Right lobe of liver (tissue), 4 donors: ENCODE data around the gene DGKI.

Experiments
- POLR2A ChIP-seq: fragments of 450-650 bp; IDR thresholded peaks from one replicate; pipeline ENCODE4 v1.6.1; 2017; ENCODE audit warnings: antibody characterized with exemption, mild to moderate bottlenecking
- TF ChIP-seq, protein P1 (sequence below), 4 donors: fragments of 200-600 bp in 3 of 4; fragments of 450-650 bp in 1 of 4; IDR thresholded peaks; one replicate each; pipeline versions ENCODE4 v1.5.1 to v1.8.0; 2016 to 2022; ENCODE audit warnings: antibody characterized with exemption in 4 of 4, mild to moderate bottlenecking in 2 of 4
- donor health status: DM: no; HTN: no; CAD: no.
- donor health status: DM: no; HTN: no; CAD: no.
- donor health status: DM: no; HTN: yes; CAD: no.

DNA sequence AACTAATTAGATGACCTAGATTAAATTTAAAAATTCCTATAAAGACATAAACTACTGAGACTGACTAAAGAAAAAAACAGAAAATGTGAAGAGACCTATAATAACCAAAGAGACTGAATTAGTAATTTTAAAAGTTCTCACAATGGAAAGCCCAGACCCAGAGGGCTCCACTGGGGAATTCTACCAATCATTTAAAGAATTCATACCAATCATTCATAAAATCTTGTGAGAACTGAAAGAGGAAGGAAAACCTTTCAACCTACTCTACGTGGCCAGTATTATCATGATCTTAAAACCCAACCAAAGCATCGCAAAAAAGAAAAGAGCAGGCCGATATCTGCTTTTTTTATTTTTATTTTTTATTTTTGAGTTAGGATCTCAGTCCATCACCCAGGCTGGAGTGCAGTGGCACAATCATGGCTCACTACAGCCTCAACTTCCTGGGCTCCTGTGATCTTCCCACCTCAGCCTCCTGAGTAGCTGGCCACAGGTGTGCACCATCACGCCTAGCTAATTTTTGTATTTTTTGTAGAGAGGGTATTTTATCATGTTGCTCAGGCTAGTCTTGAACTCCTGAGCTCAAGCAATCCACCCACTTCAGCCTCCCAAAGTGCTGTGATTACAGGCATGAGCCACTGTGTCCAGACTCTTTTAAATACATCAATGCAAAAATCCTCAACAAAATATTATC, 48.6 kb downstream of the DGKI start:
- TF ChIP-seq, protein P1, sequence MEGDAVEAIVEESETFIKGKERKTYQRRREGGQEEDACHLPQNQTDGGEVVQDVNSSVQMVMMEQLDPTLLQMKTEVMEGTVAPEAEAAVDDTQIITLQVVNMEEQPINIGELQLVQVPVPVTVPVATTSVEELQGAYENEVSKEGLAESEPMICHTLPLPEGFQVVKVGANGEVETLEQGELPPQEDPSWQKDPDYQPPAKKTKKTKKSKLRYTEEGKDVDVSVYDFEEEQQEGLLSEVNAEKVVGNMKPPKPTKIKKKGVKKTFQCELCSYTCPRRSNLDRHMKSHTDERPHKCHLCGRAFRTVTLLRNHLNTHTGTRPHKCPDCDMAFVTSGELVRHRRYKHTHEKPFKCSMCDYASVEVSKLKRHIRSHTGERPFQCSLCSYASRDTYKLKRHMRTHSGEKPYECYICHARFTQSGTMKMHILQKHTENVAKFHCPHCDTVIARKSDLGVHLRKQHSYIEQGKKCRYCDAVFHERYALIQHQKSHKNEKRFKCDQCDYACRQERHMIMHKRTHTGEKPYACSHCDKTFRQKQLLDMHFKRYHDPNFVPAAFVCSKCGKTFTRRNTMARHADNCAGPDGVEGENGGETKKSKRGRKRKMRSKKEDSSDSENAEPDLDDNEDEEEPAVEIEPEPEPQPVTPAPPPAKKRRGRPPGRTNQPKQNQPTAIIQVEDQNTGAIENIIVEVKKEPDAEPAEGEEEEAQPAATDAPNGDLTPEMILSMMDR (IDR thresholded peaks at IDR 0.05): no peak
- TF ChIP-seq POLR2A: no peak
